Mucosa of descending colon (tissue), 3 donors: ENCODE data around the gene PIM3. TPM values are rescaled to one million over a fixed set of nuclear protein-coding genes. Genes with fewer than 3 reads are reported as not detected.

Experiments used
- ATAC-seq: fragments of 200-7000 bp; cut with Tn5 transposase; one replicate; pipeline ENCODE4 v1.9.1; 2020; ENCODE audit warnings: mild to moderate bottlenecking, moderate library complexity
- DNase-seq, 3 donors: peaks; one replicate each; pipeline ENCODE4 v3.0.0-alpha.2; 2020
- H3K36me3 ChIP-seq: fragments of 200-600 bp; one replicate; pipeline ENCODE4 v1.8.0; 2021; ENCODE audit warnings: low read depth, mild to moderate bottlenecking
- H3K4me1 ChIP-seq: fragments of 200-600 bp; one replicate; pipeline ENCODE4 v1.8.0; 2021; ENCODE audit warnings: low read depth, mild to moderate bottlenecking
- H3K4me3 ChIP-seq: fragments of 200-600 bp; one replicate; pipeline ENCODE4 v1.8.0; 2021; ENCODE audit warnings: mild to moderate bottlenecking
- H3K9me3 ChIP-seq: fragments of 200-600 bp; one replicate; pipeline ENCODE4 v1.8.0; 2021; ENCODE audit warnings: mild to moderate bottlenecking
- CTCF ChIP-seq: fragments of 200-600 bp; IDR thresholded peaks from one replicate; pipeline ENCODE4 v1.8.0; 2022; ENCODE audit warnings: antibody characterized with exemption, mild to moderate bottlenecking
- intact Hi-C, 2 donors: fragments of 100-400 bp; cut with DNase I in 1 of 2; cut with micrococcal nuclease in 1 of 2; formaldehyde crosslinking; loops; one replicate each; pipeline versions ENCODE4 v1.11.0 to v1.11.1; 2022; cut with DNase I, micrococcal nuclease
- total RNA-seq, 3 donors: library from RNA; stranded (reverse); fragmentation: NEBNext Ultra II Directional in 2 of 3; extraction: Animal tissue kit (Norgen Biotek cat#: 25700) in 2 of 3; gene quantifications; one replicate each; pipeline versions ENCODE4 v1.2.1 to v1.2.4, GENCODE V29; 2021 to 2023
- donor health status: DM: no; HTN: no; CAD: no; lungs with moderate emphysema.
- donor health status: DM: no; HTN: no; CAD: no.
- donor health status: DM: no; HTN: yes; CAD: no.

PIM3 gene
- total RNA-seq, 3 donors from 2014 or later: 56.4 to 106 (median 58.7) TPM

- intact Hi-C loops: loop anchor here in 1 of 2 donors (10.0 kb wide), 1 partner anchor 147 kb away; no protein-coding TSS in a partner anchor
- Histone ChIP-seq H3K36me3 (no peaks in the 10 kb centered on the region), H3K4me1 (peaks cover 22% of the 10 kb centered on the region), H3K9me3 (no peaks in the 10 kb centered on the region), H3K4me3 (no peak overlapping the region)
- TF ChIP-seq CTCF: no peak
- DNase-seq (peak in 1 of 3 donors; percentile 50), ATAC-seq (no peak)
These were observed 38.9 kb upstream of the PIM3 start for GRCh38 chr22:49921508-49922278.

GRCh38 chr22:49922484-49922883 is 38.1 kb upstream of the PIM3 start:
- no peaks in the 10 kb centered on the region for H3K36me3 ChIP-seq
- intact Hi-C loops: loop anchor here in 1 of 2 donors (10.0 kb wide), 1 partner anchor 148 kb away; no protein-coding TSS in a partner anchor
- H3K9me3 ChIP-seq: no peaks in the 10 kb centered on the region
- peaks cover 14% of the 10 kb centered on the region for H3K4me1 ChIP-seq
- ATAC-seq: no peak
- DNase-seq: peak in 1 of 3 donors; percentile 53
- no peak for TF ChIP-seq CTCF
- no peak overlapping the region for H3K4me3 ChIP-seq

- Histone ChIP-seq H3K4me1 (peaks cover 12% of the 10 kb centered on the region), H3K36me3 (no peaks in the 10 kb centered on the region), H3K9me3 (no peaks in the 10 kb centered on the region), H3K4me3 (no peak overlapping the region)
- ATAC-seq (no peak), DNase-seq (peak in 2 of 3 donors; percentile 23 to 54)
- no peak for TF ChIP-seq CTCF
- intact Hi-C loops: loop anchor here in 1 of 2 donors (10.0 kb wide), 1 partner anchor 148 kb away; no protein-coding TSS in a partner anchor
These were observed 37.6 kb upstream of the PIM3 start for GRCh38 chr22:49922926-49923325.

GRCh38 chr22:49923445-49923844 is 37.1 kb upstream of the PIM3 start:
- H3K4me3 ChIP-seq: no peak overlapping the region
- no peak for TF ChIP-seq CTCF
- intact Hi-C loops: loop anchor here in 1 of 2 donors (10.0 kb wide), 1 partner anchor 149 kb away; no protein-coding TSS in a partner anchor
- H3K36me3 ChIP-seq: no peaks in the 10 kb centered on the region
- no peaks in the 10 kb centered on the region for H3K9me3 ChIP-seq
- DNase-seq (peak in 1 of 3 donors; percentile 50), ATAC-seq (no peak)
- peaks cover 12% of the 10 kb centered on the region for H3K4me1 ChIP-seq

GRCh38 chr22:49924113-49924833 is 36.3 kb upstream of the PIM3 start:
- intact Hi-C loops: loop anchor here in 1 of 2 donors (10.0 kb wide), 1 partner anchor 149 kb away; no protein-coding TSS in a partner anchor
- peaks cover 6% of the 10 kb centered on the region for H3K4me1 ChIP-seq
- ATAC-seq: no peak
- DNase-seq: peak in 1 of 3 donors; percentile 57
- no peak for TF ChIP-seq CTCF
- H3K9me3 ChIP-seq: no peaks in the 10 kb centered on the region
- no peak overlapping the region for H3K4me3 ChIP-seq
- H3K36me3 ChIP-seq: no peaks in the 10 kb centered on the region
